ENCODE results near the gene TNFSF12. TPM values are rescaled to one million over a fixed set of nuclear protein-coding genes. Genes with fewer than 3 reads are reported as not detected.
A peak's percentile ranks its signal among the peaks of the same experiment; 100 is the strongest.

TNFSF12 gene
- total and polyA plus RNA-seq, 8 donors, result 6.1 to 199 (median 46.5) TPM

DNA sequence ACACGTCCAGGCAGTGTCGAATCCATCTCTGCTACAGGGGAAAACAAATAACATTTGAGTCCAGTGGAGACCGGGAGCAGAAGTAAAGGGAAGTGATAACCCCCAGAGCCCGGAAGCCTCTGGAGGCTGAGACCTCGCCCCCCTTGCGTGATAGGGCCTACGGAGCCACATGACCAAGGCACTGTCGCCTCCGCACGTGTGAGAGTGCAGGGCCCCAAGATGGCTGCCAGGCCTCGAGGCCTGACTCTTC is 23.4 kb downstream of the TNFSF12 start:
- peaks cover 31 to 48% (median 39%) of the 10 kb centered on the region in 4 donors for H3K4me1 ChIP-seq
- intact Hi-C loops (cut with DNase I; ENCODE audit: low total_unique reads), result no loop called here
- no peaks in the 10 kb centered on the region for H3K9me3 ChIP-seq
- H3K27ac ChIP-seq, result peak overlapping the region; percentile 87 to 100 (median 99)
- peak overlapping the region; percentile 33 to 98 (median 72) for H3K4me3 ChIP-seq
- H3K36me3 ChIP-seq, result peaks cover 42 to 79% (median 72%) of the 10 kb centered on the region in 4 donors
- no peaks in the 10 kb centered on the region for H3K27me3 ChIP-seq
- no peak for DNase-seq
- 0 to 2% (median 1%) methylated on average over 7 to 11 of the region's 11 CpGs for WGBS, 5 donors
- TF ChIP-seq POLR2AphosphoS5 (IDR thresholded peaks at IDR 0.05), result peak in 2 of 3 donors; percentile 13 to 86
- TF ChIP-seq EP300 (IDR thresholded peaks at IDR 0.05), result no peak

GRCh38 chr17:7572588-7573323 is 23.9 kb downstream of the TNFSF12 start:
- peak; percentile 85 to 100 (median 99) for TF ChIP-seq POLR2AphosphoS5 (IDR thresholded peaks at IDR 0.05)
- no peak for TF ChIP-seq EP300 (IDR thresholded peaks at IDR 0.05)
- TF ChIP-seq, protein P1, sequence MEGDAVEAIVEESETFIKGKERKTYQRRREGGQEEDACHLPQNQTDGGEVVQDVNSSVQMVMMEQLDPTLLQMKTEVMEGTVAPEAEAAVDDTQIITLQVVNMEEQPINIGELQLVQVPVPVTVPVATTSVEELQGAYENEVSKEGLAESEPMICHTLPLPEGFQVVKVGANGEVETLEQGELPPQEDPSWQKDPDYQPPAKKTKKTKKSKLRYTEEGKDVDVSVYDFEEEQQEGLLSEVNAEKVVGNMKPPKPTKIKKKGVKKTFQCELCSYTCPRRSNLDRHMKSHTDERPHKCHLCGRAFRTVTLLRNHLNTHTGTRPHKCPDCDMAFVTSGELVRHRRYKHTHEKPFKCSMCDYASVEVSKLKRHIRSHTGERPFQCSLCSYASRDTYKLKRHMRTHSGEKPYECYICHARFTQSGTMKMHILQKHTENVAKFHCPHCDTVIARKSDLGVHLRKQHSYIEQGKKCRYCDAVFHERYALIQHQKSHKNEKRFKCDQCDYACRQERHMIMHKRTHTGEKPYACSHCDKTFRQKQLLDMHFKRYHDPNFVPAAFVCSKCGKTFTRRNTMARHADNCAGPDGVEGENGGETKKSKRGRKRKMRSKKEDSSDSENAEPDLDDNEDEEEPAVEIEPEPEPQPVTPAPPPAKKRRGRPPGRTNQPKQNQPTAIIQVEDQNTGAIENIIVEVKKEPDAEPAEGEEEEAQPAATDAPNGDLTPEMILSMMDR (IDR thresholded peaks at IDR 0.05), result peak in 1 of 7 experiments; percentile 24
- peak in 2 of 4 donors; percentile 97 for TF ChIP-seq POLR2A (IDR thresholded peaks at IDR 0.05)
- intact Hi-C loops (cut with DNase I; ENCODE audit: low total_unique reads), result no loop called here
- Histone ChIP-seq H3K4me1 (peaks cover 31 to 53% (median 41%) of the 10 kb centered on the region in 4 donors), H3K27ac (peak overlapping the region; percentile 97 to 100 (median 99)), H3K36me3 (peaks cover 43 to 79% (median 72%) of the 10 kb centered on the region in 4 donors), H3K4me3 (peak overlapping the region; percentile 94 to 100 (median 99)), H3K27me3 (no peaks in the 10 kb centered on the region), H3K9me3 (no peaks in the 10 kb centered on the region)
- DNase-seq, result peak; percentile 100
- 0 to 1% (median 1%) methylated on average over 39 to 73 of the region's 73 CpGs for WGBS, 5 donors

GRCh38 chr17:7573324-7574080 is 24.6 kb downstream of the TNFSF12 start:
- Histone ChIP-seq H3K9me3 (no peaks in the 10 kb centered on the region), H3K27ac (peak overlapping the region; percentile 97 to 100 (median 99)), H3K36me3 (peaks cover 50 to 82% (median 75%) of the 10 kb centered on the region in 4 donors), H3K4me3 (peak overlapping the region; percentile 94 to 100 (median 99)), H3K4me1 (peaks cover 31 to 60% (median 44%) of the 10 kb centered on the region in 4 donors), H3K27me3 (no peaks in the 10 kb centered on the region)
- WGBS, 5 donors, result 0 to 1% (median 0%) methylated on average over 38 to 71 of the region's 71 CpGs
- intact Hi-C loops (cut with DNase I; ENCODE audit: low total_unique reads), result no loop called here
- peak; percentile 86 to 97 for DNase-seq
- TF ChIP-seq EP300 (IDR thresholded peaks at IDR 0.05) (no peak), POLR2AphosphoS5 (IDR thresholded peaks at IDR 0.05) (peak; percentile 73 to 90 (median 82))

DNA sequence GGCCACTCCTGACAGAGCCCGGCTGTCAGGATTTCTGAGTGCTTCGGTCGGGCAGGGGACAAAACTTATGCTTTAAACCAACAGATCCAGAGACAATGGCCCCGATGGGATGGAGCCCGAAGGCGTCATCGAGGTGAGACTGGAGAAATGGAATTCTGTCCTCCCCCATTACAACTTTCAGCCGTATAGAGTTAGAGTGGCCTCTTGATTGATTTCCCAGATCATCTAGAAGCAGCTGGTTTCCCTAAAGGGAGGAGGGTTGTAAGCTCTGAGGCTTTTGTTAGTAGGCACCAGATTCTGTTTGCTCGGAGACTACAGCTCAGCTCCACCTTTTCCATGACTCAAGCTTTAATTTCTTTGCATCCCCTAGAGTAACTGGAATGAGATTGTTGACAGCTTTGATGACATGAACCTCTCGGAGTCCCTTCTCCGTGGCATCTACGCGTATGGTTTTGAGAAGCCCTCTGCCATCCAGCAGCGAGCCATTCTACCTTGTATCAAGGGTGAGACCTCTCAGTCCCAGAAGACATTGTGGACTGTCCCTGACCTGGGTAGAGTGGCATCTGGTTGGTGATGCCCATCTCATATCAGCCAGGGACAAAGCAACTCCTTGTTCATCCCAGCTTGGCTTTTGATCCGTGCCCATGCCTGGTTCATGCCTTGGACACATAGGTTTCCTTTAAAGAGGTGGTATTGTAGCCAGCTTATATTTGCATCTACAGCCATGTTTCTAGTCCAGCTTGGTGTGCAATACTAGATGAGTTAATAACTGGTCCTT is 25.5 kb downstream of the TNFSF12 start:
- Histone ChIP-seq H3K27me3 (no peaks in the 10 kb centered on the region), H3K36me3 (peaks cover 55 to 81% (median 75%) of the 10 kb centered on the region in 4 donors), H3K27ac (peak overlapping the region; percentile 97 to 100 (median 99)), H3K9me3 (no peaks in the 10 kb centered on the region), H3K4me1 (peaks cover 39 to 69% (median 53%) of the 10 kb centered on the region in 4 donors), H3K4me3 (peak overlapping the region; percentile 94 to 100 (median 99))
- intact Hi-C loops (cut with DNase I; ENCODE audit: low total_unique reads), result no loop called here
- no peak for DNase-seq
- TF ChIP-seq POLR2A (IDR thresholded peaks at IDR 0.05), result no peak
- peak in 1 of 3 donors; percentile 7 for TF ChIP-seq POLR2AphosphoS5 (IDR thresholded peaks at IDR 0.05)
- 11 to 25% (median 16%) methylated on average over 14 to 15 of the region's 15 CpGs for WGBS, 5 donors

DNA sequence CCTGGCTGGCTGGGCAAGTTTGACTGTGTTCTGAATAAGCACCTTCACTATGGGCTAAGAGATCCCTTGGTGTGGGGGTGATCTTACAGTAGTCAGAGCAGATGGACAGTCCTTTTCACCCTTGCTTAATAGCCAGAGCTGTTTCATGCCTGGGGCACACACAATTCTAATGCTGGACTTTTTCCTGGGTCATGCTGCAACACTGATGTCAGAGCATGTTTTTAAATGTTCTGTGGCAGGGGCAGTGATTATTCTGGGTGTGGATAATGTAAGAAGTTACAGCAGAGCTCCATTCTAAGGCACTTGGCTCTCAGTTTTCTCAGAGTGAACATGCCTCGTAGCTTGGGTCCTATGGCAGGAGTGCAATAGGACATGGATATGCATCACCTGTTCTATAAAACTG is 26.6 kb downstream of the TNFSF12 start:
- no peak for TF ChIP-seq EP300 (IDR thresholded peaks at IDR 0.05)
- TF ChIP-seq POLR2A (IDR thresholded peaks at IDR 0.05), result no peak
- TF ChIP-seq, protein P1 (IDR thresholded peaks at IDR 0.05), result no peak
- no peak for TF ChIP-seq POLR2AphosphoS5 (IDR thresholded peaks at IDR 0.05)
- peak overlapping the region in 2 of 4 donors; percentile 94 to 98 for H3K4me3 ChIP-seq
- H3K36me3 ChIP-seq, result peaks cover 55 to 71% (median 64%) of the 10 kb centered on the region in 4 donors
- H3K27me3 ChIP-seq, result no peaks in the 10 kb centered on the region
- peak overlapping the region in 4 of 5 donors; percentile 28 to 99 (median 76) for H3K27ac ChIP-seq
- DNase-seq, result no peak
- H3K4me1 ChIP-seq, result peaks cover 48 to 80% (median 64%) of the 10 kb centered on the region in 4 donors
- intact Hi-C loops (cut with DNase I; ENCODE audit: low total_unique reads), result no loop called here
- no peaks in the 10 kb centered on the region for H3K9me3 ChIP-seq
- 43 to 64% (median 59%) methylated on average over 1 of the region's 1 CpG for WGBS, 5 donors

Data from stomach (tissue), 9 donors.